ENCODE measurements around the gene KLHL12.
"Not testable (repeated sequence)": the region's sequence is repeated elsewhere in the genome, so short reads cannot be mapped to it uniquely, and the experiment has no call there.

Gene KLHL12

GRCh38 chr1:202945483-202945882 lies 18.4 kb upstream of the KLHL12 start:
- no peak for DNase-seq

- DNase-seq = no peak
These were observed 17.4 kb upstream of the KLHL12 start for GRCh38 chr1:202944438-202944921.

- no peak for DNase-seq
These were observed 15.4 kb upstream of the KLHL12 start for GRCh38 chr1:202942426-202942825.

GRCh38 chr1:202941372-202941771 lies 14.3 kb upstream of the KLHL12 start:
- no peak for DNase-seq

- DNase-seq = no peak
These were observed 13.5 kb upstream of the KLHL12 start for GRCh38 chr1:202940561-202940960.

- no peak for DNase-seq
These were observed 11.4 kb upstream of the KLHL12 start for GRCh38 chr1:202938287-202938925.

GRCh38 chr1:202936409-202936808 lies 9.4 kb upstream of the KLHL12 start:
- DNase-seq = not testable (repeated sequence)

GRCh38 chr1:202935844-202936243 lies 8.8 kb upstream of the KLHL12 start:
- no peak for DNase-seq

- no peak for DNase-seq
These were observed 7.7 kb upstream of the KLHL12 start for GRCh38 chr1:202934755-202935154.

GRCh38 chr1:202932476-202932875 lies 5.4 kb upstream of the KLHL12 start:
- DNase-seq = no peak

GRCh38 chr1:202923533-202923932 lies 3.5 kb downstream of the KLHL12 start:
- no peak for DNase-seq

- no peak for DNase-seq
These were observed 7.4 kb downstream of the KLHL12 start for GRCh38 chr1:202919615-202920014.

GRCh38 chr1:202915146-202915545 lies 11.9 kb downstream of the KLHL12 start:
- no peak for DNase-seq

GRCh38 chr1:202912476-202912875 lies 14.6 kb downstream of the KLHL12 start:
- DNase-seq = not testable (repeated sequence)

GRCh38 chr1:202909494-202909893 lies 17.5 kb downstream of the KLHL12 start:
- DNase-seq = no peak

GRCh38 chr1:202908998-202909397 lies 18.0 kb downstream of the KLHL12 start:
- DNase-seq = no peak

- no peak for DNase-seq
These were observed 21.7 kb downstream of the KLHL12 start for GRCh38 chr1:202905331-202905730.

GRCh38 chr1:202903808-202904207 lies 23.2 kb downstream of the KLHL12 start:
- DNase-seq = not testable (repeated sequence)

- no peak for DNase-seq
These were observed 25.5 kb downstream of the KLHL12 start for GRCh38 chr1:202901555-202901954.

- DNase-seq = no peak
These were observed 34.5 kb downstream of the KLHL12 start for GRCh38 chr1:202892501-202892900.

GRCh38 chr1:202890392-202890791 lies 36.6 kb downstream of the KLHL12 start:
- DNase-seq = no peak

GRCh38 chr1:202888531-202889360 lies 38.3 kb downstream of the KLHL12 start, which contains the start of gene RABIF:
TSS of gene RABIF (minus strand) at chr1:202889149. CDS start at chr1:202889098, 51 bp downstream.
- peak; percentile 99 for DNase-seq

- no peak for DNase-seq
These were observed 38.9 kb downstream of the KLHL12 start for GRCh38 chr1:202888221-202888530.

- no peak for DNase-seq
These were observed 46.0 kb downstream of the KLHL12 start for GRCh38 chr1:202880961-202881460.

Measured in activated effector memory CD4-positive, alpha-beta T cell treated with anti-CD3 and anti-CD28 coated beads, Interleukin-2, amount 50 U/mL, for 16 hours (primary cell).